Measurements from ENCODE around the gene CDK3.
"Not testable (repeated sequence)": the region's sequence is repeated elsewhere in the genome, so short reads cannot be mapped to it uniquely, and the experiment has no call there.

CDK3 gene

DNA sequence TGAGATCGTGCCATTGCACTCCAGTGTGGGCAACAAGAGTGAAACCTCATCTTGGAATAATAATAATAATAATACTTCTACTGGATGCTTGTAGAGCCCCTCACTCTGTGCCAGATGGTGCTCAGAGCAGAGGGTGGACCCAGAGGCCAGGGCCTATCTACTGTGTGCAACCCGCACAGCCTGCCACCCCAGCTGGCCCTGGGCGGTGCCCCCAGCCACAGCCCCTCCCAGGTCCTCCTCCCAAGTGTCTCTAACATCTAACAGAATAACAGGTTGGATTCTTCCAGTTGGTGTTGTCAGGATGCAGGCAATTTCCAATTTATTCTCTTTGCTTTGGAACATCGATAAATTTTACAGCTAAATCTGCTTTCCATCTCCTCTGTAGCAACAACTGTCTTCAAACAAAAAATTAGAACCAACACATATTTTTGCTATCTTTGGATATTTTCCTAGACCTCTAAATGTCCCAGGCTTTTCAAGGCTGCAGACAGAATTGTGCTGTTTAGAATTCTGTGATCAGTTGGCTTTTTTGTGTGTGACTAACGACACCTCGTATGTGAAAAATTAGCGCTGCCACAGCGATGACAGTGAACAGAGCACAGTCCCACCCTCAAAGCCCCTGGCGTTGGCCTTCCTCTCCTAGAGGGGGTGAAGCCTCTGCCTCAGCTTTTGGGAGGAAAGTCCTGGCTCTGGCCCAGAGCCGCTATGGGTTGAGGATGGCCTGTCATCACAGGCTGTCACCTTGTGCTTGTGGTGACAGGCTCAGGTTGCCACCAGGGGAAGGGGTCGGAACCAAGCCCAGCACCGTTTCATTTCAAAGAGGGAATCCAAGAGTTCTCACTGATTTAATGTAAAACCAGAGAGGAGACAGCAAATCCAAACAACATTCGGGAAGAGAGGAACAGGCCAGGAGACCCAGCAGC is 34.0 kb downstream of the CDK3 start:
- H3K27me3 ChIP-seq (replicated peaks; ENCODE audit: control insufficient read depth, insufficient read depth, low read length): no peaks in the 10 kb centered on the region
- no peak overlapping the region for H3K4me3 ChIP-seq (replicated peaks; ENCODE audit: low read depth, low read length)
- TF ChIP-seq, protein P1, sequence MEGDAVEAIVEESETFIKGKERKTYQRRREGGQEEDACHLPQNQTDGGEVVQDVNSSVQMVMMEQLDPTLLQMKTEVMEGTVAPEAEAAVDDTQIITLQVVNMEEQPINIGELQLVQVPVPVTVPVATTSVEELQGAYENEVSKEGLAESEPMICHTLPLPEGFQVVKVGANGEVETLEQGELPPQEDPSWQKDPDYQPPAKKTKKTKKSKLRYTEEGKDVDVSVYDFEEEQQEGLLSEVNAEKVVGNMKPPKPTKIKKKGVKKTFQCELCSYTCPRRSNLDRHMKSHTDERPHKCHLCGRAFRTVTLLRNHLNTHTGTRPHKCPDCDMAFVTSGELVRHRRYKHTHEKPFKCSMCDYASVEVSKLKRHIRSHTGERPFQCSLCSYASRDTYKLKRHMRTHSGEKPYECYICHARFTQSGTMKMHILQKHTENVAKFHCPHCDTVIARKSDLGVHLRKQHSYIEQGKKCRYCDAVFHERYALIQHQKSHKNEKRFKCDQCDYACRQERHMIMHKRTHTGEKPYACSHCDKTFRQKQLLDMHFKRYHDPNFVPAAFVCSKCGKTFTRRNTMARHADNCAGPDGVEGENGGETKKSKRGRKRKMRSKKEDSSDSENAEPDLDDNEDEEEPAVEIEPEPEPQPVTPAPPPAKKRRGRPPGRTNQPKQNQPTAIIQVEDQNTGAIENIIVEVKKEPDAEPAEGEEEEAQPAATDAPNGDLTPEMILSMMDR (IDR thresholded peaks at IDR 0.05; ENCODE audit: insufficient read depth, low read length, poor library complexity, severe bottlenecking): no peak
- H3K36me3 ChIP-seq (ENCODE audit: control insufficient read depth, insufficient read depth, low read length): peaks cover 6% of the 10 kb centered on the region
- DNase-seq (ENCODE audit: extremely low read depth, insufficient read length): no peak

DNA sequence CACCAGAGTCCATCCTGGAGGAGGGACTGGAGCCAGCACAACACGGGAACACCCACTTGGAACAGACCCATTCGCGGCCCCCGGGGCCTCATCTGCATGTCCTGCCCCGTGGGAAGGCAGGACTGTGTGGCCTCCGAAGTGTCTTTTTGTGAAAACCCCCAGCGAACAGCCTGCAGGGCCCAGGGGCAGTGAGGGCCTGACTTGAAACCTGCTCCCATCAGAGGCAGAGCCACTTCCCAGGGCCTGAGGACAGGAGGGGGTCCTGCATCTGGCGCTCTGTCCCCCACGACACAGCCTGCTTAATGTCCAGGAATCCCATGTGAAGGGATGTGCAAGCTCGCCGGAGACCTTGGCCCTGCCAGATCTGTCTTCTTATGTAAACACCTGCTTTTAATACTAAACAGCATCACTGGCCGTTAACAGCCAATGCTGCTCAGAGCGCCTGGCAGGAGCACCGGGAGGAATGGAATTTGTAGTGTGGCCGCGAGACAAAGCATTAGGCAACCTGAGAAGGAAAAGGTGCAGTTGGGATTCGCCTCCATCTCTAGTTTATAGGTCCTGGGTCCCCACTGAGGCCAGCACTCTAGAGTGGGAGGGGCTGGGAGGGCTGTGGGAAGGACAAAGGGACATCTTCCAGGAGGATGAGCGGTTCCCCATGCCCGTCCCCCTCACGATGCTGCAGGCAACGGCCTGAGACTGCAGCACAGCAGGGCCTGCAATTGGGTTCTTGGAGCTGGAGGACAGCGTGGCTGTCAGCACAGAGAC is 36.0 kb downstream of the CDK3 start:
- peaks cover 19% of the 10 kb centered on the region for H3K36me3 ChIP-seq (ENCODE audit: control insufficient read depth, insufficient read depth, low read length)

DNA sequence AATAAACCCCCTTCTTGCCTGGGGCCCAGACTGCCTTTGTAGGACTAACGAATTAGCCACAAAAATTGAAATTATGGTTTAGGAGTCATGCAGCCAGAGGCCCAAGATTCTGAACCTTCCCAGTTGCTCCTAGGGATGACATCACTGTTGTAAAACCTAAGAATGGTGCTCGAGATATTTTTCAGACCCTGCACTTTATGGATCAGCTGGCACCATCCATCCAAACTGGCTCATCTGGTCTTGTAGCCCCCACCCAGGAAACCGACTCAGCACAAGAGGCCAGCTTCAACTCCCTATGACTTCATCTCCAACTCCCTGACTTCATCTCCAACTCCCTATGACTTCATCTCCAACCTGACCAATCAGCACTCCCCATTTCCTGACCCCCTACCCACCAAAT is 37.4 kb downstream of the CDK3 start:
- H3K36me3 ChIP-seq (ENCODE audit: control insufficient read depth, insufficient read depth, low read length): peaks cover 27% of the 10 kb centered on the region
- DNase-seq (ENCODE audit: extremely low read depth, insufficient read length): no peak
- TF ChIP-seq, protein P1 (IDR thresholded peaks at IDR 0.05; ENCODE audit: insufficient read depth, low read length, poor library complexity, severe bottlenecking): no peak

More for the DNA sequence above, 36.0 kb downstream of the CDK3 start:
- TF ChIP-seq, protein P1 (IDR thresholded peaks at IDR 0.05; ENCODE audit: insufficient read depth, low read length, poor library complexity, severe bottlenecking): no peak
- DNase-seq (ENCODE audit: extremely low read depth, insufficient read length): no peak
- H3K27me3 ChIP-seq (replicated peaks; ENCODE audit: control insufficient read depth, insufficient read depth, low read length): no peaks in the 10 kb centered on the region
- no peak overlapping the region for H3K4me3 ChIP-seq (replicated peaks; ENCODE audit: low read depth, low read length)

DNA sequence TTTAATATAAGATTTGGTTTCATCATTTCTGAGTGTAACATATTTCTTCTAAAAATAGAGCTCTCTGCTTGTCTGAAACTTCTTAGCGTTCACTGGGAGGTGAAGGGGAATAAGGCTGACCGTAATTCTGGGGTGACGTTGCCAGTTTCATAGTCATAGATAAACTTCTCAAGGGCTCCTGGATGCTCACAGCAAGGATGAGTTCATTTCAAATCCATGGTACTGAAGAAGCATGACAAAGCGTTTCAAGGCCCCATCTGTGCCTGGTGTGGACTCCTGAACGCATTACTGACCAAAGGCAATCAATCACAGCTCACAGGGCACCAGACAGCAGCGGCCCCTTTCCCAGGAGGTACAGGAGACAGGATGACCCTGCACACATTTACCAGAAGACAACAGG is 38.5 kb downstream of the CDK3 start:
- Histone ChIP-seq H3K27me3 (replicated peaks; ENCODE audit: control insufficient read depth, insufficient read depth, low read length) (no peaks in the 10 kb centered on the region), H3K4me3 (replicated peaks; ENCODE audit: low read depth, low read length) (no peak overlapping the region), H3K36me3 (ENCODE audit: control insufficient read depth, insufficient read depth, low read length) (peaks cover 36% of the 10 kb centered on the region)
- DNase-seq (ENCODE audit: extremely low read depth, insufficient read length): no peak
- TF ChIP-seq, protein P1 (IDR thresholded peaks at IDR 0.05; ENCODE audit: insufficient read depth, low read length, poor library complexity, severe bottlenecking): no peak

More for the DNA sequence above, 37.4 kb downstream of the CDK3 start:
- no peaks in the 10 kb centered on the region for H3K27me3 ChIP-seq (replicated peaks; ENCODE audit: control insufficient read depth, insufficient read depth, low read length)
- no peak overlapping the region for H3K4me3 ChIP-seq (replicated peaks; ENCODE audit: low read depth, low read length)

DNA sequence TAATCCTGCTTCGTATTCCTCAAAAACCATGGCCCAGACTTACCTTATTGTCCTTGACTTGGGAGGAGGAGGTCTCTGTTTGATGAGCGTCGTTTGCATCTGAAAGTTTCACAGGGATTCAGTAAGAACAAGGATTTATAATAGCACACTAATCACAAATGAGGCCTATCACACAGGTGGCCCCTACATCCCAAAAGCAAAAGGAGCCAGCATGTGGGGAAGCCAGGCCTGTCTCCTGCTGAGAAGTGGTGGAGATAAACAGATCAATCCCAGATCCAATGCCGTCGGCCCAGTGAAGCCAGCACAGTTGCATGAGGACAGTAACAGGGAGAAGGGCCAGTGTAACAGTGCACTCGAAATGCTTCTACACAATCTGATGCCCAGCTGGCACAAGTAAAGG is 39.7 kb downstream of the CDK3 start:
- H3K27me3 ChIP-seq (replicated peaks; ENCODE audit: control insufficient read depth, insufficient read depth, low read length): no peaks in the 10 kb centered on the region
- DNase-seq (ENCODE audit: extremely low read depth, insufficient read length): no peak
- TF ChIP-seq, protein P1 (IDR thresholded peaks at IDR 0.05; ENCODE audit: insufficient read depth, low read length, poor library complexity, severe bottlenecking): no peak
- no peak overlapping the region for H3K4me3 ChIP-seq (replicated peaks; ENCODE audit: low read depth, low read length)
- peaks cover 41% of the 10 kb centered on the region for H3K36me3 ChIP-seq (ENCODE audit: control insufficient read depth, insufficient read depth, low read length)

DNA sequence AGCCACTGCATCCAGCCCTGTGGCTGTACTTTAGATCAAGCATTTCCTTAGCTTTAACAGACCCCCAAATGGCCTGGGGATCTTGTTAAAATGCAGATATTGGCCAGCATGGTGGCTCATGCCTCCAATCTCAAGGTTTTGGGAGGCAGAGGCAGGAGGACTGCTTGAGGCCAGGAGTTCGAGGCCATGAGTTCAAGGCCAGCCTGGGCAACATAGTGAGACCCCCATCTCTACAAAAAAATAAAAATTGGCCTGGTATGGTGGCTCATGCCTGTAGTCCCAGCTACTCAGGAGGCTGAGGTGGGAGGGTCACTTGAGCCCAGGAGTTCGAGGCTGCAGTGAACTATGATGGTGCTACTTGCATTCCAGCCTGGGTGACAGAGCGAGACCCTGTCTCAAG is 42.2 kb downstream of the CDK3 start:
- DNase-seq (ENCODE audit: extremely low read depth, insufficient read length); H3K27me3 ChIP-seq (replicated peaks; ENCODE audit: control insufficient read depth, insufficient read depth, low read length); H3K4me3 ChIP-seq (replicated peaks; ENCODE audit: low read depth, low read length): not testable (repeated sequence)
- peaks cover 50% of the 10 kb centered on the region for H3K36me3 ChIP-seq (ENCODE audit: control insufficient read depth, insufficient read depth, low read length)

DNA sequence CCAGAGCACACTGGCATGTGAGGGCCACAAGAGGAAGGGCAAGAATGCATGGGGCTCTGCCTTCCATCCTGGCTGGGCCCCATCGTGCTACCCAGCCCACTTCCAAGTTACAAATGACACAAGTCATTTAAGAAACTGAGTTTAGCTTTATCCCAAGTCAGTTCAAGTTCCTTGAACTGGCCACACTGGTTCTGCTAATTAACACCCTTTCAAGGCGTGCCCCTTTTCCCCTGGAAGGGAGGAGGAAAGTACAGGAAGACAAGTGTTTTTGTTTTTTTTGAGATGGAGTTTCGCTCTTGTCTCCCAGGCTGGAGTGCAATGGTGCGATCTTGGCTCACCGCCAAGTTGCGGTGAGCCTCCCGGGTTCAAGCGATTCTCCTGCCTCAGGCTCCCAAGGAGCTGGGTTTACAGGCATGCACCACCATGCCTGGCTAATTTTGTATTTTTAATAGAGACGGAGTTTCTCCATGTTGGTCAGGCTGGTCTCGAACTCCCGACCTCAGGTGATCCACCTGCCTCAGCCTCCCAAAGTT is 43.9 kb downstream of the CDK3 start:
- H3K27me3 ChIP-seq (replicated peaks; ENCODE audit: control insufficient read depth, insufficient read depth, low read length); DNase-seq (ENCODE audit: extremely low read depth, insufficient read length); H3K4me3 ChIP-seq (replicated peaks; ENCODE audit: low read depth, low read length): not testable (repeated sequence)
- H3K36me3 ChIP-seq (ENCODE audit: control insufficient read depth, insufficient read depth, low read length): peaks cover 54% of the 10 kb centered on the region
